SK-N-DZ (cell line): ENCODE data around the gene ANKRD52.
A peak's percentile ranks its signal among the peaks of the same experiment; 100 is the strongest.
"Not testable (repeated sequence)": the region's sequence is repeated elsewhere in the genome, so short reads cannot be mapped to it uniquely, and the experiment has no call there.

Experiments used
- DNase-seq: peaks from one replicate; pipeline ENCODE4 v3.0.0-alpha.2; 2015; ENCODE audit warnings: low spot score

ANKRD52 gene

DNA sequence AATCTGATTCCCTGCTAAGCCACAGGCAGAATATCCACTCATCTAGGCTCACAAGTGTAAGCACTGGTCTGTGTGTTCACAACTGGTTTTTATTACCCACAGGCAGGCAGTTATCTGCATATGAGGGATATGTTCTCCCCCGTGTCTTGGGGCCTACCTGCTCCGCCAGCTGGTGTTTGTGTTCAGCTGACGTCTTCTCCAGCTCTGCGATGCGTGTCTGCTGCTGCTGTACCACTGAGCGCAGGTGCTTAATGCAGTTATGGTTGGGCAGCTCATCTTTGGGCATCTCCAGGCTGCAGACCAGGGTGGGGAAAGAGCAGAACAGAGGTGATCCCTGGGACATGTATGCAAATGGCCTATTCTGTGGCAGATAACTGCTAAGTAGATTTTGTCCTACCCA is 50.2 kb downstream of the ANKRD52 start:
- DNase-seq: no peak

GRCh38 chr12:56206452-56207166 is 51.6 kb downstream of the ANKRD52 start:
- DNase-seq: peak; percentile 52

DNA sequence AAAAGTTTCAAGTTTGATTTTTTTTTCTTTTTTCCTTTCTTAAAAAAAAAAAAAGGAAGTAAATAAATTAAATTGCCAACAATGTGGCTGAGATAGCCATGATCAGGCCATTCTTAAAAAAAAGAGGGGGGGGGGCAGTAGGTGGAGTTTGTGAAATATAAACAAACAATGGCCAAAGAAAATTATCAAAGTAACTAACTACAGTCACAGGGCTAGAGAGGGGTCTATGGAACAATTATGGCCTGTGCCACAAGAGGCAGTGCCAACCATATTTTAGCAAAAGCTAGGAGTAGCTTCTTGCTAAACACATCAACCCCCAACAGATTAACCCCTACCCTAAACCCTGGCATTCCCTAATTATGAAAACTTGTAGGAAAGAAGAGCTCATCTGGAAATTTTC is 52.7 kb downstream of the ANKRD52 start:
- no peak for DNase-seq

- DNase-seq: no peak
Measured at GRCh38 chr12:56204275-56204674, 53.9 kb downstream of the ANKRD52 start.

DNA sequence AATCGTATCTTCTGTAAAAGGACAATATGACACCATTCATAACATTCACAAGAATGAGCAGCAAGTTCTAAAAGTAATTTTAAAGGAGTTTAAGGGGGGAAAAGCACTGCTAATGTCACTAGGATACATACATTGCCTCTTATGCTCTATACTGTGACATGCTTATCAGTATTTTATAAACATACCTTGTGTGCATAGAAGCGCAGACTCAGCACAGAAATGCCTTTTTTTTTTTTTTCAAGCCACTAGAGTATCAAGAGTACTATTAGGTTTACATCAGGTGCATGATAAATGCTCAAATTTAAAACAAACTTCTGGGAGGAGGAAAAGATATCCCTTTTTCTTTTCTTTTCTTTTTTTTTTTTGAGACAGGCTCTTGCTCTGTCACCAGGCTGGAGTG is 55.3 kb downstream of the ANKRD52 start:
- DNase-seq: no peak

- no peak for DNase-seq
Measured at GRCh38 chr12:56202366-56202765, 55.8 kb downstream of the ANKRD52 start.

GRCh38 chr12:56198836-56199235 is 59.3 kb downstream of the ANKRD52 start:
- no peak for DNase-seq

DNA sequence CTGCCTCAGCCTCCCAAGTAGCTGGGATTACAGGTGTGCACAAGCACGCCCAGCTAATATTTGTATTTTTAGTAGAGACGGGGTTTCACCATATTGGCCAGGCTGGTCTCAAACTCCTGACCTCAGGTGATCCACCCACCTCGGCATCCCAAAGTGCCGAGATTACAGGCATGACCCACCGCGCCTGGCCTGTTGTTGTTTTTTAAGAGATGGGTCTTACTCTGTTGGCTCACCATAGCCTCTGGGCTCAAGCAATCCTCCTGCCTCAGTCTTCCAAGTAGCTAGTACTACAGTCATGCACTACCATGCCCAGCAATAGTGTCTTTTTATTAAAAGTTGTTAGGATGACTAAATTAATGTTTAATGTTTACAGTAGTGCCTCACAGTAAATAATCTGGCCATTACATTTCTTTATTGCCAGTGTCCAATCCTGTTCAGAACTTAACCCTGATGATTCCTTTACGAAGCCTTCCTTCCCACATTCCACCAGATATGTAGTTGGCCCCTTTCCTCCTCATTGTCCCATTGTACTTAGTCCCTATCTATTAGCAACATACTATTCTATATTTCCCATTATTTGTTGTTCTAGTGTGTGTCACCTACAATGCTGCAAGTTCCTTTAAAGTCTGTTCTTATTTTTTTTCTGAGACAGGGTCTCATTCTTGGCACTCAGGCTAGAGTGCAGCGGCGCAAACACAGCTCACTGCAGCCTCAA is 60.1 kb downstream of the ANKRD52 start:
- no peak for DNase-seq

GRCh38 chr12:56196818-56197550 is 61.2 kb downstream of the ANKRD52 start:
- not testable (repeated sequence) for DNase-seq

GRCh38 chr12:56193025-56193578 is 65.1 kb downstream of the ANKRD52 start:
- peak; percentile 88 for DNase-seq

DNA sequence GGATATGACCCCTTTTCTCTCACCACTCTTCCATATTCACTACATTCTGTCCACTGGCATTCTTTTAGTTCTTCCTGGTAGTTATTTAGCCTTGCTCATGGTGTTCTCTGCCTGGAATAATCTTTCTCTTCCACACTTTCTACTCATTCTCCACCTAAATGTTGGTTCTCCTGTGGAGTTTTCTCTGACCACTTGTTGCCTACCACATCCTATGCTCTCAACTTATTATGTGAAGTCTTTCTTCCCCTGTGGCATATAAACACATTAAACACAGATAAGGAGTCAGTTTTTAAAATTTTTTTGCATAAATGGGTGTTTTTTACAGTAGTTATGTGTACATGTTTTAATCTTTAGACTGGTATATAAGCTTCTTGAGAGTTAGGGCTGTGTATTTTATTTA is 65.6 kb downstream of the ANKRD52 start:
- DNase-seq: no peak

GRCh38 chr12:56190695-56191155 is 67.5 kb downstream of the ANKRD52 start:
- peak; percentile 36 for DNase-seq

- DNase-seq: peak; percentile 93
Measured at GRCh38 chr12:56189918-56190694, 68.1 kb downstream of the ANKRD52 start.

GRCh38 chr12:56189099-56189917 is 68.9 kb downstream of the ANKRD52 start, which contains the start of gene SMARCC2:
SMARCC2 (minus strand) TSS chr12:56189483; CDS start chr12:56189461, 22 bp downstream.
- peak; percentile 86 for DNase-seq

- no peak for DNase-seq
Measured at GRCh38 chr12:56188778-56189098, 69.4 kb downstream of the ANKRD52 start.

DNA sequence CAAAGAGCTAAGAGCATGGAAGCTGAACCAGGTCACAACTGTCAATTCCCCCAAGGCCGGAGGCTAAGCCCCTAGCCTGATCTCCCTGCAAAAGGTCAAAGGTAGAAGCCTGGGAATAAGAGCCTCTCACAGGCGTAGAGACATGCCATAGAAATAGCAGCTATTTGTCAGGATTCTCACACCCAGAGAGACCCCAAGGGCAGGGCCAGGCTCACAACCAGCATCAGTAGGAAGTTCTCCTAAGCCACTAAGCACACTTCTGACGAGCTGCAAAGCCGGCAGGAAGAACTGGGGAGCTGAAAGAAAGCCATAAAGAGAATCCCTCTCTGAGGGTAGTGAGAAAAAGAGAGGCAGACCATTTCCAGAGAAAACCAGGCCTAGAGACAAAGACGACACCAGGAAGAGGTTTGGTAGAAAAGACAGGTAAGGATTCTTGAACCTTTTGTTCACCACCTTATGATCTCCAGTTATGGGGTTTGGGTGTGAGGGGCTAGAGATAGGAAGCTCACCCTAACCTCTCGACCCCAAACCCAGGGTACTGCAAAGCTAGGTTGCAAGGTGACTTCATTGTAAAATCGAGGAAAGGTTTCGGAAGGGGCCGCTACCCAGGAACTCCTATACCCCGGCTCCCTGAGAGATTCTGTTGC is 69.9 kb downstream of the ANKRD52 start:
- no peak for DNase-seq
